PC-3 (cell line): ENCODE results near the gene VPS35L. TPM values are rescaled to one million over a fixed set of nuclear protein-coding genes. Genes with fewer than 3 reads are reported as not detected.

Source experiments
- ATAC-seq: fragments of 200-7000 bp; cut with Tn5 transposase; 2 replicates; pipeline ENCODE4 v1.9.1; 2020; ENCODE audit warnings: mild to moderate bottlenecking, moderate library complexity
- BruUV-seq: library from RNA; stranded (reverse); fragments of 400-500 nt; replicated peaks from 2 replicates; lab custom pipeline; 2021; lab: Mats Ljungman, UMichigan
- CTCF ChIA-PET: fragments of 300-600 bp; sonication (Branson Sonifier 250); formaldehyde crosslinking; loops from one replicate; lab custom pipeline; 2022; ENCODE audit warnings: antibody characterized with exemption; lab: Charles Lee
- POLR2A ChIA-PET: fragments of 300-600 bp; sonication (Branson Sonifier 250); formaldehyde crosslinking; loops from one replicate; lab custom pipeline; 2022; ENCODE audit warnings: antibody characterized with exemption; ENCODE audit not compliant: unreplicated experiment; lab: Charles Lee
- DNase-seq: peaks from one replicate; pipeline ENCODE4 v3.0.0-alpha.2; 2015
- H2AFZ ChIP-seq: fragments of 300-600 bp; sonication (generic); 2 replicates; pipeline ENCODE4 v1.6.0; 2016; ENCODE audit warnings: antibody characterized with exemption, low read length
- H3F3A ChIP-seq: fragments of 300-600 bp; sonication (generic); one replicate; pipeline ENCODE4 v1.6.0; 2017; ENCODE audit warnings: antibody characterized with exemption, low read length, control low read depth, mild to moderate bottlenecking; ENCODE audit not compliant: unreplicated experiment
- H3K27ac ChIP-seq: fragments of 300-600 bp; sonication (generic); 2 replicates; pipeline ENCODE4 v1.5.1; 2016; ENCODE audit warnings: mild to moderate bottlenecking, low read length
- H3K27me3 ChIP-seq: fragments of 300-600 bp; sonication (generic); 2 replicates; pipeline ENCODE4 v1.6.1; 2016; ENCODE audit warnings: low read length, mixed read lengths
- H3K36me3 ChIP-seq: fragments of 300-600 bp; sonication (generic); 2 replicates; pipeline ENCODE4 v1.6.1; 2016; ENCODE audit warnings: low read depth, mixed run types, low read length, mixed read lengths
- H3K4me1 ChIP-seq: fragments of 300-600 bp; sonication (generic); 2 replicates; pipeline ENCODE4 v1.5.1; 2016; ENCODE audit warnings: low read length; ENCODE audit not compliant: insufficient read depth
- H3K4me2 ChIP-seq: fragments of 300-600 bp; sonication (generic); 2 replicates; pipeline ENCODE4 v1.6.0; 2016; ENCODE audit warnings: low read length
- H3K4me3 ChIP-seq: fragments of 300-600 bp; sonication (generic); 2 replicates; pipeline ENCODE4 v1.5.1; 2016; ENCODE audit warnings: mild to moderate bottlenecking, low read length, mixed read lengths
- H3K79me2 ChIP-seq: fragments of 300-600 bp; sonication (generic); 2 replicates; pipeline ENCODE4 v1.6.1; 2017; ENCODE audit warnings: low read length, mixed read lengths
- H3K9ac ChIP-seq: fragments of 300-600 bp; sonication (generic); 2 replicates; pipeline ENCODE4 v1.6.0; 2016; ENCODE audit warnings: mild to moderate bottlenecking, low read length
- H3K9me2 ChIP-seq: fragments of 300-600 bp; sonication (generic); replicated peaks from 2 replicates; pipeline ENCODE4 v1.6.1; 2016; ENCODE audit warnings: mixed run types, low read length, mixed read lengths
- H3K9me3 ChIP-seq: fragments of 300-600 bp; sonication (generic); 2 replicates; pipeline ENCODE4 v1.6.1; 2016; ENCODE audit warnings: low read length, mixed read lengths
- H4K20me1 ChIP-seq: fragments of 300-600 bp; sonication (generic); 2 replicates; pipeline ENCODE4 v1.6.1; 2016; ENCODE audit warnings: low read length, mixed read lengths
- EZH2 ChIP-seq: fragments of 300-600 bp; sonication (generic); IDR thresholded peaks from one replicate; pipeline ENCODE4 v1.6.1; 2017; ENCODE audit warnings: antibody characterized with exemption, mild to moderate bottlenecking, low read length; ENCODE audit not compliant: unreplicated experiment
- EZH2phosphoT487 ChIP-seq: fragments of 300-600 bp; sonication (generic); IDR thresholded peaks from 2 replicates; pipeline ENCODE4 v1.6.1; 2018; ENCODE audit warnings: mild to moderate bottlenecking, antibody characterized with exemption, low read length, borderline replicate concordance
- intact Hi-C: fragments of 100-400 bp; cut with micrococcal nuclease; formaldehyde crosslinking; loops from 2 replicates; pipeline ENCODE4 v1.9.0; 2023
- total RNA-seq: library from RNA; depleted of rRNA; stranded (reverse); fragments of >200 nt; gene quantifications from 2 replicates; pipeline ENCODE4 v1.2.3, GENCODE V29; 2014
- TF ChIP-seq, protein P1 (sequence below): fragments of 300-600 bp; sonication (generic); conservative IDR thresholded peaks from 2 replicates; pipeline ENCODE4 v1.5.1; 2017; ENCODE audit warnings: antibody characterized with exemption, low read depth, mild to moderate bottlenecking, low read length

The VPS35L gene
- total RNA-seq, 1 experiment from 2014 or later = 2.9 TPM

DNA sequence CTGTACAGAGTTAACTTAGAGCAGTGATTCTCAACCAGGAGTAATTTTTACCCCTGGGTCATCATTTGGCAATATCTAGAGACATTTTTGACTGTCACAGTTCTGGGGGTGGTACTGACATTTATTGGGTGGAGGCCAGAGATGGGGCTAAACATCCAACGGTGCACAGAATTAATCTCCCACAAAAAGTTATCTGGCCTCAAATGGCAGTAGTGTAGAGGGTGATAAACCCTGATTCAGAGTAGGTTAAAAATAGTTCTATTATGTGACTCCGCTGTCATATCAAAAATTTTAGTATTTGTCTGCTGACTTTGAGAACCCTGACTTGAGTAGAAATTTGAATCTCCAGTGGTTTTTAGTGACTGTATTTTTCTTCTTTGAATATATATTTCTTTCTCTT lies 19.1 kb downstream of the VPS35L start:
- intact Hi-C loops = no loop called here
- POLR2A ChIA-PET = no interaction called here

DNA sequence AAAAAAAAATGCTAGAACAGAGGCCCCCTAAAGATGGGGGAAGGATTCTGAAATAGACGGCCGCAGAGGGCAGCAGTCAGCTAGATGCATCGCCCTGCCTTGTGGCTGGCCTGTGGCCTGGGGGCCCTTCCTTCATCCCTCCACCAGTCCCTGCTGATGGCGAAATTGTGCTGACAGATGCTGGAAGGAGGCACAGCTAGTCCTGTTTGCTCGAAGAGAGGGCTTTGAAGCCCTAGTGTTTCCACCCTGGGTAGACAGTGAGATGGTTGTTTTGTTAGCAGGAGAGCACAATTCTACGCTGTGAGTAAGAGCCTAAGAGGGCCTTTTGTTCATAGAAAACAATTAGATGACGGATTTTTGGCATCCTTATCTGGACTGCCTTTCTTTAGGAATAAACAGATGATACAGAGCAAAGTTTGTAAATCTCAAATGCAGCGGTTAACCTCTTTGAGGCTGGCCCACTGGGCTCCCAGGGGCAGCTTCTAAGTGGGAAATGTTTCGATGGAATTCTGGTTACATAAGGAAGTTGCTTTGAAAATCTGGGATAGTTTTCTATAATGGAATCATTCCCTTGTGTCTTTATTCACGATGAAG lies 23.0 kb downstream of the VPS35L start:
- Histone ChIP-seq H3K4me2 (no peak overlapping the region), H3K9me2 (no peaks in the 10 kb centered on the region), H4K20me1 (no peaks in the 10 kb centered on the region), H3K9me3 (no peaks in the 10 kb centered on the region), H3K27ac (no peak overlapping the region), H2AFZ (no peak overlapping the region), H3K79me2 (no peaks in the 10 kb centered on the region), H3K9ac (no peak overlapping the region), H3K4me3 (no peak overlapping the region), H3K36me3 (no peaks in the 10 kb centered on the region), H3K4me1 (no peaks in the 10 kb centered on the region), H3K27me3 (no peaks in the 10 kb centered on the region), H3F3A (no peaks in the 10 kb centered on the region)
- ChIA-PET CTCF (interaction anchor here (0.7 kb wide), 1 partner anchor 88 kb away, joined by 4 read pairs; no protein-coding TSS in a partner anchor), POLR2A (no interaction called here)
- DNase-seq (no peak), ATAC-seq (no peak)
- BruUV-seq = no TSS peak
- TF ChIP-seq, protein P1, sequence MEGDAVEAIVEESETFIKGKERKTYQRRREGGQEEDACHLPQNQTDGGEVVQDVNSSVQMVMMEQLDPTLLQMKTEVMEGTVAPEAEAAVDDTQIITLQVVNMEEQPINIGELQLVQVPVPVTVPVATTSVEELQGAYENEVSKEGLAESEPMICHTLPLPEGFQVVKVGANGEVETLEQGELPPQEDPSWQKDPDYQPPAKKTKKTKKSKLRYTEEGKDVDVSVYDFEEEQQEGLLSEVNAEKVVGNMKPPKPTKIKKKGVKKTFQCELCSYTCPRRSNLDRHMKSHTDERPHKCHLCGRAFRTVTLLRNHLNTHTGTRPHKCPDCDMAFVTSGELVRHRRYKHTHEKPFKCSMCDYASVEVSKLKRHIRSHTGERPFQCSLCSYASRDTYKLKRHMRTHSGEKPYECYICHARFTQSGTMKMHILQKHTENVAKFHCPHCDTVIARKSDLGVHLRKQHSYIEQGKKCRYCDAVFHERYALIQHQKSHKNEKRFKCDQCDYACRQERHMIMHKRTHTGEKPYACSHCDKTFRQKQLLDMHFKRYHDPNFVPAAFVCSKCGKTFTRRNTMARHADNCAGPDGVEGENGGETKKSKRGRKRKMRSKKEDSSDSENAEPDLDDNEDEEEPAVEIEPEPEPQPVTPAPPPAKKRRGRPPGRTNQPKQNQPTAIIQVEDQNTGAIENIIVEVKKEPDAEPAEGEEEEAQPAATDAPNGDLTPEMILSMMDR = no peak
- TF ChIP-seq EZH2 (no peak), EZH2phosphoT487 (no peak)
- intact Hi-C loops = no loop called here

More for the DNA sequence above, 19.1 kb downstream of the VPS35L start:
- BruUV-seq = no TSS peak
- no peak overlapping the region for H3K4me3 ChIP-seq
- H3K36me3 ChIP-seq = no peaks in the 10 kb centered on the region
- TF ChIP-seq EZH2 (no peak), EZH2phosphoT487 (no peak)
- TF ChIP-seq, protein P1 = no peak
- H4K20me1 ChIP-seq = no peaks in the 10 kb centered on the region
- H3K4me2 ChIP-seq = no peak overlapping the region
- H3K27me3 ChIP-seq = no peaks in the 10 kb centered on the region
- H3K9me3 ChIP-seq = no peaks in the 10 kb centered on the region
- no peaks in the 10 kb centered on the region for H3K79me2 ChIP-seq
- no peak overlapping the region for H3K27ac ChIP-seq
- no peak for DNase-seq
- ATAC-seq = no peak
- H3K9me2 ChIP-seq = no peaks in the 10 kb centered on the region
- CTCF ChIA-PET = no interaction called here
- H2AFZ ChIP-seq = no peak overlapping the region
- no peak overlapping the region for H3K9ac ChIP-seq
- H3F3A ChIP-seq = no peaks in the 10 kb centered on the region
- H3K4me1 ChIP-seq = no peaks in the 10 kb centered on the region

DNA sequence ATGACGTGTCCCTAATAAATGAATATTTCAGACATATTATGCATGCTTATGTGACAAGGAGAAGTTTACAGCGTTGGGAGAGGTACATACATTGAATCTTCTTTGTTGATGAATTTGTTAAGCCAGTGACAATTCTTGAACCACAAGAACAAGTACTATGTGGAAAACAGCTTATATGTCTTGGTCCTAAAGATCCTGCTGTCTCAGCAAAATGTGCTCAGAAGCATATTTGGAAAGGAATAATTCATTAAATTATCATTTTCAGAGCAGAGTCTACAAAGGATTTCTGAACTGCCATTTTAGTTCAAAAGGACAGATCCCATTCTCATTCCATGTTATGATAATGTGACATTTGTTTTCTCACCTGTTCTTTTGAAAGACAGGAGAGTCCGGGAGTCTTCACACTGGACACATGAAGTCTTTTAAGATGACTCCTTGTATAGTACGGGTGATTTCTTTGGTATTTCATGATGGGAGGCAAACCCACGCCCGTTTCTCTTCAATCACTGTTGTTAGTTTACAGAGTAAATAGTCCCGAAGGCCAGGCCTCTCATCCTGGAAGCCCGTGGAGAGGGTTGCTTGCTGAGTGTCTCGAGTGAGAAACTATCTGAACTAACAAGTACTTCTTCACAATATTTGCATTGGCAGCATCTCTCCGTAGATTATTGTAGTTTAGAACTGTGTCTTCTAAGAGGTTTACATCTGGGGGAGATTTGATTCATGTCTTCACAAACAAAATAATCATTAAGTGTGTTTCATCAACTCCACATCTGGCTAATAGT lies 26.7 kb downstream of the VPS35L start:
- no peaks in the 10 kb centered on the region for H3F3A ChIP-seq
- ChIA-PET CTCF (no interaction called here), POLR2A (no interaction called here)
- H2AFZ ChIP-seq = no peak overlapping the region
- H4K20me1 ChIP-seq = no peaks in the 10 kb centered on the region
- no peaks in the 10 kb centered on the region for H3K27me3 ChIP-seq
- H3K4me3 ChIP-seq = no peak overlapping the region
- no peak overlapping the region for H3K4me2 ChIP-seq
- H3K9me3 ChIP-seq = no peaks in the 10 kb centered on the region
- ATAC-seq = peak; percentile 51
- DNase-seq = no peak
- TF ChIP-seq, protein P1 = no peak
- TF ChIP-seq EZH2phosphoT487 (no peak), EZH2 (no peak)
- H3K4me1 ChIP-seq = no peaks in the 10 kb centered on the region
- no peaks in the 10 kb centered on the region for H3K36me3 ChIP-seq
- intact Hi-C loops = no loop called here
- H3K9ac ChIP-seq = no peak overlapping the region
- BruUV-seq = no TSS peak
- H3K27ac ChIP-seq = no peak overlapping the region
- H3K79me2 ChIP-seq = no peaks in the 10 kb centered on the region
- no peaks in the 10 kb centered on the region for H3K9me2 ChIP-seq
